DOHH2 (cell line): ENCODE data around the gene FUT6.
"Not testable (repeated sequence)": the region's sequence is repeated elsewhere in the genome, so short reads cannot be mapped to it uniquely, and the experiment has no call there.

Source experiments
- H3F3A ChIP-seq: fragments of 200-600 bp; sonication (generic), shearing (Covaris generic); 2 replicates; pipeline ENCODE4 v1.6.0; 2016; ENCODE audit warnings: antibody characterized with exemption, mild to moderate bottlenecking; ENCODE audit not compliant: control insufficient read depth, insufficient read depth
- H3K27ac ChIP-seq: fragments of 200-600 bp; sonication (generic); 2 replicates; pipeline ENCODE4 v1.5.1; 2014; ENCODE audit warnings: low read depth, mild to moderate bottlenecking, low read length, moderate library complexity
- H3K27me3 ChIP-seq: fragments of 200-600 bp; sonication (generic); 2 replicates; pipeline ENCODE4 v1.6.1; 2014; ENCODE audit warnings: mild to moderate bottlenecking, low read length, mixed read lengths; ENCODE audit not compliant: control insufficient read depth
- H3K36me3 ChIP-seq: fragments of 200-600 bp; sonication (generic); 2 replicates; pipeline ENCODE4 v1.6.1; 2014; ENCODE audit warnings: mild to moderate bottlenecking, low read length, moderate library complexity, mixed read lengths; ENCODE audit not compliant: control insufficient read depth
- H3K4me1 ChIP-seq: fragments of 200-600 bp; sonication (generic); 2 replicates; pipeline ENCODE4 v1.6.1; 2014; ENCODE audit warnings: mild to moderate bottlenecking, low read length, mixed read lengths; ENCODE audit not compliant: control insufficient read depth
- H3K4me2 ChIP-seq: fragments of 200-600 bp; sonication (generic); 2 replicates; pipeline ENCODE4 v1.6.0; 2014; ENCODE audit warnings: mild to moderate bottlenecking, low read length, moderate library complexity
- H3K4me3 ChIP-seq: fragments of 200-600 bp; sonication (generic); 2 replicates; pipeline ENCODE4 v1.5.1; 2014; ENCODE audit warnings: mild to moderate bottlenecking, low read length, mixed read lengths
- H3K79me2 ChIP-seq: fragments of 200-600 bp; sonication (generic); 2 replicates; pipeline ENCODE4 v1.6.1; 2014; ENCODE audit warnings: mild to moderate bottlenecking, low read length, mixed read lengths; ENCODE audit not compliant: control insufficient read depth
- H3K9me2 ChIP-seq: fragments of 200-600 bp; sonication (generic); replicated peaks from 2 replicates; pipeline ENCODE4 v1.6.1; 2014; ENCODE audit warnings: mild to moderate bottlenecking, low read length, mixed read lengths; ENCODE audit not compliant: control insufficient read depth
- H3K9me3 ChIP-seq: fragments of 200-600 bp; sonication (generic); 2 replicates; pipeline ENCODE4 v1.6.1; 2014; ENCODE audit warnings: antibody characterized with exemption, low read length, mixed read lengths; ENCODE audit not compliant: control insufficient read depth, insufficient read depth
- H4K20me1 ChIP-seq: fragments of 200-600 bp; sonication (generic); 2 replicates; pipeline ENCODE4 v1.6.0; 2014; ENCODE audit warnings: low read depth, mild to moderate bottlenecking, antibody characterized with exemption, low read length, moderate library complexity; ENCODE audit not compliant: control insufficient read depth, insufficient read depth
- EZH2phosphoT487 ChIP-seq: fragments of 200-600 bp; sonication (generic); IDR thresholded peaks from 2 replicates; pipeline ENCODE4 v1.6.1; 2017; ENCODE audit warnings: borderline replicate concordance, mild to moderate bottlenecking, antibody characterized with exemption, low read length, moderate library complexity, mixed read lengths
- TF ChIP-seq, protein P1 (sequence below): fragments of 200-600 bp; sonication (generic); IDR thresholded peaks from one replicate; pipeline ENCODE4 v1.5.1; 2014; ENCODE audit warnings: antibody characterized with exemption, mild to moderate bottlenecking, low read depth, low read length; ENCODE audit not compliant: poor library complexity, severe bottlenecking

The FUT6 gene

DNA sequence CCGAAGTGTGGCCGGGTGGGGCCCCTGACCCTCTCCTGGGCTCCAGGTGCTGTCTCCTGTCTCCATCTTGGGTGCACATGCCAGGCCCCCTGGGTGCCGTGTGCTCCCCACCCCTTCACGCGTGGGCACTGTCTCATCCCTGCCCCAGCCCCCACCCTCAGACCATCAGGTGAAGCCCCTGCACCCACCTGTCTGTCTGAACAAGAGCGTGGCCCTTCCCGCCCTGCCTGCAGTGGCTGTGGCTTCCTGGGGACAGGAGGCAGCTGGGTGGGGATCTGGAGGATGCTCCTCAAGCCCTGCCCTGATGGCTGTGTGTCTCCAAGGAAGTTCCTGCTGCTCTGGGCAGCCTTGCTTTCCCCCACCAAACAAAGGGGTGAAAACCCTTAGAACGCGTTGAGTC lies 57.2 kb downstream of the FUT6 start:
- no peak for TF ChIP-seq EZH2phosphoT487
- TF ChIP-seq, protein P1, sequence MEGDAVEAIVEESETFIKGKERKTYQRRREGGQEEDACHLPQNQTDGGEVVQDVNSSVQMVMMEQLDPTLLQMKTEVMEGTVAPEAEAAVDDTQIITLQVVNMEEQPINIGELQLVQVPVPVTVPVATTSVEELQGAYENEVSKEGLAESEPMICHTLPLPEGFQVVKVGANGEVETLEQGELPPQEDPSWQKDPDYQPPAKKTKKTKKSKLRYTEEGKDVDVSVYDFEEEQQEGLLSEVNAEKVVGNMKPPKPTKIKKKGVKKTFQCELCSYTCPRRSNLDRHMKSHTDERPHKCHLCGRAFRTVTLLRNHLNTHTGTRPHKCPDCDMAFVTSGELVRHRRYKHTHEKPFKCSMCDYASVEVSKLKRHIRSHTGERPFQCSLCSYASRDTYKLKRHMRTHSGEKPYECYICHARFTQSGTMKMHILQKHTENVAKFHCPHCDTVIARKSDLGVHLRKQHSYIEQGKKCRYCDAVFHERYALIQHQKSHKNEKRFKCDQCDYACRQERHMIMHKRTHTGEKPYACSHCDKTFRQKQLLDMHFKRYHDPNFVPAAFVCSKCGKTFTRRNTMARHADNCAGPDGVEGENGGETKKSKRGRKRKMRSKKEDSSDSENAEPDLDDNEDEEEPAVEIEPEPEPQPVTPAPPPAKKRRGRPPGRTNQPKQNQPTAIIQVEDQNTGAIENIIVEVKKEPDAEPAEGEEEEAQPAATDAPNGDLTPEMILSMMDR = no peak
- H3K36me3 ChIP-seq = peaks cover 28% of the 10 kb centered on the region
- no peak overlapping the region for H3K4me2 ChIP-seq
- no peak overlapping the region for H3K27ac ChIP-seq
- H4K20me1 ChIP-seq = no peaks in the 10 kb centered on the region; the same call in 1 of the 2 replicates
- no peaks in the 10 kb centered on the region for H3K9me2 ChIP-seq
- no peaks in the 10 kb centered on the region for H3K27me3 ChIP-seq
- H3K9me3 ChIP-seq = no peaks in the 10 kb centered on the region
- H3K79me2 ChIP-seq = no peaks in the 10 kb centered on the region
- H3K4me1 ChIP-seq = no peaks in the 10 kb centered on the region
- no peak overlapping the region for H3K4me3 ChIP-seq
- no peaks in the 10 kb centered on the region for H3F3A ChIP-seq

DNA sequence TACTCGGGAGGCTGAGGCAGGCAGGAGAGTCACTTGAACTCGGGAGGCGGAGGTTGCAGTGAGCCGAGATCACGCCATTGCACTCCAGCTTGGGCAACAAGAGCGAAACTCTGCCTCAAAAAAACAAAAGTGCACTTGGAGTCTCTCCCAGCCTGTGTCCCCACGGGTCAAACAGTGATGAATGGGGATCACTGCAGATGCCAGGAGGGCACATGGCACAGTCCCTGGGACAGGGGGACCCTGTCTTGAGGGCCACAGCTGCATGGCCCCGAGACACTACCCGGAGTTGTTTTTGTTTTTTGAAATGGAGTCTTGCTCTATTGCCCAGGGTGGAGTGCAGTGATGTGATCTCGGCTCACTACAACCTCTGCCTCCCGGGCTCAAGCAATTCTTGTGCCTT lies 58.6 kb downstream of the FUT6 start:
- not testable (repeated sequence) for H3F3A ChIP-seq, H3K79me2 ChIP-seq, H3K4me3 ChIP-seq, H3K27ac ChIP-seq, H3K4me2 ChIP-seq, H3K27me3 ChIP-seq, H3K9me2 ChIP-seq, H3K9me3 ChIP-seq, H3K4me1 ChIP-seq, H4K20me1 ChIP-seq
- peaks cover 14% of the 10 kb centered on the region for H3K36me3 ChIP-seq
